ENCODE data around the gene LEMD3.

DNA sequence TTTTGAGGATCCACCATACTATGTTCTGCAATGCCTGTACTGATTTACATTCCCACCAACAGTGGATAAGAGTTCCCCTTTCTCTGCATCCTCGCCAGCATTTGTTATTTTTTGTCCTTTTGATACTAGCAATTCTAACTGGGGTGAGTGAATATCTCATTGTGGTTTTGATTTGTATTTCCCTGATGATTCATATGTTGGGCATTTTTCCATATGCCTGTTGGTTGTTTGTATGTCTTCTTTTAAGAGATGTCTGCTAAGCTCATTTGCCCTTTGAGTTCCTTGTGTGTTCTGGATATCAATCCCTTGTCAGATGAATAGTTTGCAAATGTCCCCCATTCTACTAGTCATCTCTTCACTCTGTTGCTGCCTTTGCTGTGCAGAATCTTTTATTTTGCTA lies 60.1 kb downstream of the LEMD3 start:
- TF ChIP-seq, protein P1, sequence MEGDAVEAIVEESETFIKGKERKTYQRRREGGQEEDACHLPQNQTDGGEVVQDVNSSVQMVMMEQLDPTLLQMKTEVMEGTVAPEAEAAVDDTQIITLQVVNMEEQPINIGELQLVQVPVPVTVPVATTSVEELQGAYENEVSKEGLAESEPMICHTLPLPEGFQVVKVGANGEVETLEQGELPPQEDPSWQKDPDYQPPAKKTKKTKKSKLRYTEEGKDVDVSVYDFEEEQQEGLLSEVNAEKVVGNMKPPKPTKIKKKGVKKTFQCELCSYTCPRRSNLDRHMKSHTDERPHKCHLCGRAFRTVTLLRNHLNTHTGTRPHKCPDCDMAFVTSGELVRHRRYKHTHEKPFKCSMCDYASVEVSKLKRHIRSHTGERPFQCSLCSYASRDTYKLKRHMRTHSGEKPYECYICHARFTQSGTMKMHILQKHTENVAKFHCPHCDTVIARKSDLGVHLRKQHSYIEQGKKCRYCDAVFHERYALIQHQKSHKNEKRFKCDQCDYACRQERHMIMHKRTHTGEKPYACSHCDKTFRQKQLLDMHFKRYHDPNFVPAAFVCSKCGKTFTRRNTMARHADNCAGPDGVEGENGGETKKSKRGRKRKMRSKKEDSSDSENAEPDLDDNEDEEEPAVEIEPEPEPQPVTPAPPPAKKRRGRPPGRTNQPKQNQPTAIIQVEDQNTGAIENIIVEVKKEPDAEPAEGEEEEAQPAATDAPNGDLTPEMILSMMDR (IDR thresholded peaks at IDR 0.05), result no peak
- TF ChIP-seq POLR2A (IDR thresholded peaks at IDR 0.05), result no peak

Data from Peyer's patch (tissue), 4 donors.